WTC11 (cell line): ENCODE results near the gene PIN4.

Experiments used
- CBFB ChIP-seq: sonication (generic); formaldehyde crosslinking; IDR thresholded peaks from 2 replicates; pipeline ENCODE4 v1.8.1; 2022; ENCODE audit warnings: mild to moderate bottlenecking, low read depth, missing genetic modification reagents
- TF ChIP-seq, protein P1 (sequence below): fragments of 200-600 bp; IDR thresholded peaks from 2 replicates; pipeline ENCODE4 v1.8.0; 2022; ENCODE audit warnings: antibody characterized with exemption
- TF ChIP-seq, protein P2 (sequence below): sonication (generic); formaldehyde crosslinking; IDR thresholded peaks from 2 replicates; pipeline ENCODE4 v1.8.0; 2022; ENCODE audit warnings: mild to moderate bottlenecking, missing genetic modification reagents

DNA sequence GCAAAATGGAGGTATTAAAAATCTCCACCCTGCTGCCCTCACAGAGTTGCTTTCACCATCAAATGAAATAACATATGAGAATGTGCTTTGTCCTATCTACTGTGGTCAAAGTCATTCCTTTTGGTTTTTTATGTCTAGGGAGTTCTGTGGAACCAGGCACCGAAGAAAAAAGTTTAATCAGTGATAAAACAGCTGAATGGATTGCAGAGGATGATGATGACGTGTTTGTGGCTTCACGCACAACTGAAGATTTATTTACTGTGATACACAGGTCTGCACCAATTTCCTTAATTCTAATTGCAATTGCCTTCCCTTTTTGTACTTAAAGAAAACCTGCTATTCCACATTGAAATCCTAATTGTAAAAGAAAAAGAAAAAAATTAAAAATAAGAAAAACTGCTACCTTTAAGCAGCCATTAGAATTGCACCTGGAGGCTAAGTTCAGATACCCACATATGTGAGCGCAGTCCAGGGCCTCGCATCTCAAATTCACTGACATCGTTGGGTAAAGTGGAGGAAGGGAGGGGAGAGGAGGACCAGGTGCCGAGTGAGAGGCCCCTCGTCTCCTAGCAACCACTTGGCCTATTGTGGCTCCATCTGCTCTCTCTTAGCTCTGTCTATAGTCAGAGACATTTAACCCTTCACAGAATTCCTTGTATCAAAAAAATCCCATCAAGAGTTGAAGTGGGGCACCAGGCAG is 39.3 kb upstream of the PIN4 start:
- TF ChIP-seq, protein P1, sequence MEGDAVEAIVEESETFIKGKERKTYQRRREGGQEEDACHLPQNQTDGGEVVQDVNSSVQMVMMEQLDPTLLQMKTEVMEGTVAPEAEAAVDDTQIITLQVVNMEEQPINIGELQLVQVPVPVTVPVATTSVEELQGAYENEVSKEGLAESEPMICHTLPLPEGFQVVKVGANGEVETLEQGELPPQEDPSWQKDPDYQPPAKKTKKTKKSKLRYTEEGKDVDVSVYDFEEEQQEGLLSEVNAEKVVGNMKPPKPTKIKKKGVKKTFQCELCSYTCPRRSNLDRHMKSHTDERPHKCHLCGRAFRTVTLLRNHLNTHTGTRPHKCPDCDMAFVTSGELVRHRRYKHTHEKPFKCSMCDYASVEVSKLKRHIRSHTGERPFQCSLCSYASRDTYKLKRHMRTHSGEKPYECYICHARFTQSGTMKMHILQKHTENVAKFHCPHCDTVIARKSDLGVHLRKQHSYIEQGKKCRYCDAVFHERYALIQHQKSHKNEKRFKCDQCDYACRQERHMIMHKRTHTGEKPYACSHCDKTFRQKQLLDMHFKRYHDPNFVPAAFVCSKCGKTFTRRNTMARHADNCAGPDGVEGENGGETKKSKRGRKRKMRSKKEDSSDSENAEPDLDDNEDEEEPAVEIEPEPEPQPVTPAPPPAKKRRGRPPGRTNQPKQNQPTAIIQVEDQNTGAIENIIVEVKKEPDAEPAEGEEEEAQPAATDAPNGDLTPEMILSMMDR, result no peak
- no peak for TF ChIP-seq CBFB (CRISPR knock-in tag)
- TF ChIP-seq, protein P2, sequence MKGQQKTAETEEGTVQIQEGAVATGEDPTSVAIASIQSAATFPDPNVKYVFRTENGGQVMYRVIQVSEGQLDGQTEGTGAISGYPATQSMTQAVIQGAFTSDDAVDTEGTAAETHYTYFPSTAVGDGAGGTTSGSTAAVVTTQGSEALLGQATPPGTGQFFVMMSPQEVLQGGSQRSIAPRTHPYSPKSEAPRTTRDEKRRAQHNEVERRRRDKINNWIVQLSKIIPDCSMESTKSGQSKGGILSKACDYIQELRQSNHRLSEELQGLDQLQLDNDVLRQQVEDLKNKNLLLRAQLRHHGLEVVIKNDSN (CRISPR knock-in tag), result no peak
